Spleen (tissue), 11 donors: ENCODE data around the gene STK40. TPM values are rescaled to one million over a fixed set of nuclear protein-coding genes. Genes with fewer than 3 reads are reported as not detected.
A peak's percentile ranks its signal among the peaks of the same experiment; 100 is the strongest.

ENCODE experiments used
- DNase-seq: peaks from one replicate; pipeline ENCODE4 v3.0.0-alpha.2; 2020
- H3K27ac ChIP-seq, 8 donors: fragments of 200-600 bp; sonication (generic) in 7 of 8; 1 replicate in 4 of 8; 2 replicates in 4 of 8; pipeline versions ENCODE4 v1.5.0 to v1.8.0; 2016 to 2021; ENCODE audit warnings: inconsistent platforms in 4 of 8, mild to moderate bottlenecking in 4 of 8, moderate library complexity in 1 of 8
- H3K27me3 ChIP-seq, 7 donors: fragments of 200-600 bp; sonication (generic) in 6 of 7; replicated peaks in 1 of 7; 1 replicate in 4 of 7; 2 replicates in 3 of 7; pipeline versions ENCODE4 v1.5.0 to v1.8.0; 2016 to 2021; ENCODE audit warnings: inconsistent platforms in 3 of 7, mild to moderate bottlenecking in 1 of 7
- H3K36me3 ChIP-seq, 6 donors: fragments of 200-600 bp; sonication (generic) in 5 of 6; 1 replicate in 4 of 6; 2 replicates in 2 of 6; pipeline versions ENCODE4 v1.5.0 to v1.8.0; 2016 to 2021; ENCODE audit warnings: inconsistent platforms in 2 of 6
- H3K4me1 ChIP-seq, 6 donors: fragments of 200-600 bp; sonication (generic) in 5 of 6; 1 replicate in 3 of 6; 2 replicates in 3 of 6; pipeline versions ENCODE4 v1.5.0 to v1.8.0; 2016 to 2021; ENCODE audit warnings: inconsistent platforms in 3 of 6
- H3K4me3 ChIP-seq, 8 donors: fragments of 200-600 bp; sonication (generic) in 7 of 8; 1 replicate in 4 of 8; 2 replicates in 4 of 8; pipeline versions ENCODE4 v1.5.0 to v1.8.0; 2016 to 2021; ENCODE audit warnings: inconsistent platforms in 4 of 8, mild to moderate bottlenecking in 4 of 8, moderate library complexity in 2 of 8
- H3K9me3 ChIP-seq, 8 donors: fragments of 200-600 bp; sonication (generic) in 7 of 8; 1 replicate in 4 of 8; 2 replicates in 4 of 8; pipeline versions ENCODE4 v1.5.0 to v1.8.0; 2016 to 2021; ENCODE audit warnings: inconsistent platforms in 4 of 8
- POLR2A ChIP-seq, 3 donors: fragments of 450-650 bp; IDR thresholded peaks; one replicate each; pipeline ENCODE4 v1.5.1; 2017; ENCODE audit warnings: antibody characterized with exemption in 3 of 3, mild to moderate bottlenecking in 1 of 3
- POLR2AphosphoS5 ChIP-seq, 3 donors: sonication (generic); formaldehyde crosslinking; IDR thresholded peaks; one replicate each; pipeline ENCODE4 v1.5.1; 2017; ENCODE audit warnings: antibody characterized with exemption in 3 of 3
- WGBS, 5 donors: extraction: QIAGEN DNeasy Blood & Tissue Kit in 3 of 5; methylation state at CpG; one replicate each; pipeline versions ENCODE4 v1.1.5 to v1.1.7; 2013 to 2018; 5-methylcytosine and 5-hydroxymethylcytosine counted together
- intact Hi-C: fragments of 100-400 bp; cut with DNase I; formaldehyde crosslinking; loops from one replicate; pipeline ENCODE4 v1.15.0; 2023; ENCODE audit warnings: low total_unique reads
- polyA plus RNA-seq, 3 donors: library from polyadenylated mRNA; stranded (reverse); fragments of 200-250 nt; gene quantifications; one replicate each; pipeline ENCODE4 v1.2.1, GENCODE V29; 2013
- total RNA-seq, 7 donors: library from RNA; depleted of rRNA in 3 of 7; stranded (reverse); fragments of >200 nt in 3 of 7; fragmentation: NEBNext Ultra II Directional in 4 of 7; extraction: Animal tissue kit (Norgen Biotek cat#: 25700) in 4 of 7; gene quantifications; one replicate each; pipeline versions ENCODE4 v1.1.0 to v1.2.1, GENCODE V29; 2016 to 2021
- TF ChIP-seq, protein P1 (sequence below), 11 experiments: fragments of 200-600 bp in 7 of 11; fragments of 450-650 bp in 4 of 11; sonication (generic) in 4 of 11; IDR thresholded peaks in 8 of 11; conservative IDR thresholded peaks in 3 of 11; 1 replicate in 7 of 11; 2 replicates in 4 of 11; pipeline versions ENCODE4 v1.4.0 to v1.8.0; 2016 to 2021; ENCODE audit warnings: antibody characterized with exemption in 11 of 11, inconsistent platforms in 4 of 11, mild to moderate bottlenecking in 1 of 11
- donor health status: healthy with polysubstance abuse.
- donor health status: DM: no; HTN: no; CAD: no; lungs with moderate emphysema.
- donor health status: DM: no; HTN: no; CAD: no.
- donor health status: Bipolar disorder and iron deficiency.
- donor health status: healthy.
- donor health status: DM: no; HTN: no; CAD: no.
- donor health status: DM: yes; HTN: yes; CAD: no.

The STK40 gene
- total and polyA plus RNA-seq, 10 donors, result 13.7 to 79.2 (median 48.9) TPM

DNA sequence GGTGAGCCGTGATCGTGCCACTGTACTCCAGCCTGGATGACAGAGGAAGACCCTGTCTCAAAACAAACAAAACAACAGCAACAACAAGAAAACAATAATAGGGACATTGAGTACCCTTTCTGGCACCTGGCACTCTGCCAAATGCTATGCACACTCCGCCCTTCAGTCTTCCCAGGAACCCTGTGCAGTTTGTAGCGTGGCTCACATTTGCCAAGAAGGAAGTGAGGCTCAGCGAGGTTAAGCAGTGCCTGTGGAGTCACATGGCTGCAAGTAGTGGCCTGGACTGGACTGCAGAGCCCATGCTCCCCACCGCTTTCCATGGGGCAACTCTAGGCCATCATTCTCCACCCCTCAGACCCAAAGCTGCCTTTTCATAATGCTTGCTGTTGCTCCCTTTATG is 57.0 kb downstream of the STK40 start:
- intact Hi-C loops, result no loop called here
- H3K27me3 ChIP-seq, result peaks cover 0 to 25% (median 0%) of the 10 kb centered on the region in 7 donors
- H3K27ac ChIP-seq, result peak overlapping the region in 5 of 8 donors; percentile 1 to 43 (median 20)
- no peak for DNase-seq
- peaks cover 13 to 53% (median 29%) of the 10 kb centered on the region in 6 donors for H3K4me1 ChIP-seq
- TF ChIP-seq POLR2AphosphoS5 (IDR thresholded peaks at IDR 0.05) (peak in 2 of 3 donors; percentile 57 to 62), POLR2A (IDR thresholded peaks at IDR 0.05) (no peak)
- TF ChIP-seq, protein P1, sequence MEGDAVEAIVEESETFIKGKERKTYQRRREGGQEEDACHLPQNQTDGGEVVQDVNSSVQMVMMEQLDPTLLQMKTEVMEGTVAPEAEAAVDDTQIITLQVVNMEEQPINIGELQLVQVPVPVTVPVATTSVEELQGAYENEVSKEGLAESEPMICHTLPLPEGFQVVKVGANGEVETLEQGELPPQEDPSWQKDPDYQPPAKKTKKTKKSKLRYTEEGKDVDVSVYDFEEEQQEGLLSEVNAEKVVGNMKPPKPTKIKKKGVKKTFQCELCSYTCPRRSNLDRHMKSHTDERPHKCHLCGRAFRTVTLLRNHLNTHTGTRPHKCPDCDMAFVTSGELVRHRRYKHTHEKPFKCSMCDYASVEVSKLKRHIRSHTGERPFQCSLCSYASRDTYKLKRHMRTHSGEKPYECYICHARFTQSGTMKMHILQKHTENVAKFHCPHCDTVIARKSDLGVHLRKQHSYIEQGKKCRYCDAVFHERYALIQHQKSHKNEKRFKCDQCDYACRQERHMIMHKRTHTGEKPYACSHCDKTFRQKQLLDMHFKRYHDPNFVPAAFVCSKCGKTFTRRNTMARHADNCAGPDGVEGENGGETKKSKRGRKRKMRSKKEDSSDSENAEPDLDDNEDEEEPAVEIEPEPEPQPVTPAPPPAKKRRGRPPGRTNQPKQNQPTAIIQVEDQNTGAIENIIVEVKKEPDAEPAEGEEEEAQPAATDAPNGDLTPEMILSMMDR (IDR thresholded peaks at IDR 0.05 in 8 of 11, conservative IDR thresholded peaks at IDR 0.05 in 3 of 11), result no peak
- no peak overlapping the region for H3K4me3 ChIP-seq
- 50 to 71% (median 53%) methylated on average over 4 to 6 of the region's 6 CpGs for WGBS, 5 donors
- H3K9me3 ChIP-seq, result no peaks in the 10 kb centered on the region
- H3K36me3 ChIP-seq, result no peaks in the 10 kb centered on the region

DNA sequence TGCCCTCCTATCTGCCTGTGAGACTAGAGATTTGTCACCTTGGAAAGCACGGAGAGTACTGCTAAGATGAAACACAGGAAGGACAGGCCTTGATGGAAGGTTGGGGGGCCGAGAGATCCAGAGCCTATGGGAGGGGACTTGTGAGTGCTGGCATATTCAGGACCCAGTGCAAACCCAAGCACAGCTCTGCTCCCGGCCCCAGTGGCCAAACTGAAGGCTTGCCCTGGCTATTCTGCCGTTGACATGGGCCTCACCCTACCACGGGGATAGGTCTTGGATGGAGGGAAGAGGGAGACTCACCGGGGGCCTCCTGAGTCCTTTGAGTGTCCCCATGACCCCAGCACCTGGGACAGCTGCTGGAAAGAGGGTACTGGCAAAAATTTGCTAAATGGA is 57.6 kb downstream of the STK40 start:
- no peak for TF ChIP-seq POLR2AphosphoS5 (IDR thresholded peaks at IDR 0.05)
- Histone ChIP-seq H3K27ac (peak overlapping the region in 4 of 8 donors; percentile 1 to 43 (median 30)), H3K27me3 (peaks cover 0 to 31% (median 0%) of the 10 kb centered on the region in 7 donors), H3K9me3 (no peaks in the 10 kb centered on the region), H3K4me3 (no peak overlapping the region), H3K4me1 (peaks cover 13 to 57% (median 31%) of the 10 kb centered on the region in 6 donors), H3K36me3 (no peaks in the 10 kb centered on the region)
- whole genome bisulfite sequencing, 5 donors, result 69 to 93% (median 86%) methylated on average over 2 to 6 of the region's 6 CpGs
- intact Hi-C loops, result no loop called here
- DNase-seq, result no peak

DNA sequence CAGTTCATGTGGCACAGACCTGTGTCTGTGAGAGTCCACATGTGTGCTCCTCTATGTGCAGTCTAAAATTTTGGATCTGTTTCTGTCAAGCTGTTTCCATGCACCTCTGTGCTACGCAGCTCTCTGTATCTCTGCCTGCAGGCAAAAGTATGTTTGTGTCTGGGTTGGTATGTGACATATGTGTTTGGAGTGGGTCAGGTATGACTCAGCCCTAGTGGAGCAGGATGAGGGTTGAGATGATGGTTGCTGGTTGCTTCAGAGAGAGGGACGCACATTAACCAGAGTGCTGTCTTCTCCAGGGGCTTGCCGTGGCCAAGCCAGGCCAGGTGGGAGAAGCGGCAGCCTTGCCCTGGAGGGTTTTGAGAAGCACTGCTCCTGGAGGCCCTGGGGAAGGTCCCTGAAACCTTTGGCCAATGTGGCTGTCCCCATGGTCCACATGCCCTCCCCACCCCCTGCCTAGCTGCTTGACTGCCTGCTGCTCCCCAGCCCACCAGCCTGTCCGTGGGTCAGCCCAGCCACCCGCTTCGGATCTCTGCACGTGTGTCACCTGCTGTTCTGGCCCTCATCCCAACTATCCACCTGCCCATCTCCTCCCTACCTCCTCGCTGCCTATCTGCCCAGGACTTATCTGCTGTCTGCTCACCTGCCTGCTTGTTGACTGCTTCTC is 58.2 kb downstream of the STK40 start:
- Histone ChIP-seq H3K27ac (peak overlapping the region in 3 of 8 donors; percentile 1 to 43 (median 19)), H3K9me3 (no peaks in the 10 kb centered on the region), H3K4me1 (peaks cover 13 to 62% (median 34%) of the 10 kb centered on the region in 6 donors), H3K4me3 (no peak overlapping the region), H3K27me3 (peaks cover 0 to 36% (median 0%) of the 10 kb centered on the region in 7 donors), H3K36me3 (no peaks in the 10 kb centered on the region)
- intact Hi-C loops, result no loop called here
- 84 to 97% (median 91%) methylated on average over 8 to 9 of the region's 9 CpGs for WGBS, 5 donors
- TF ChIP-seq POLR2A (IDR thresholded peaks at IDR 0.05) (no peak), POLR2AphosphoS5 (IDR thresholded peaks at IDR 0.05) (no peak)
- TF ChIP-seq, protein P1 (IDR thresholded peaks at IDR 0.05 in 8 of 11, conservative IDR thresholded peaks at IDR 0.05 in 3 of 11), result no peak
- no peak for DNase-seq

DNA sequence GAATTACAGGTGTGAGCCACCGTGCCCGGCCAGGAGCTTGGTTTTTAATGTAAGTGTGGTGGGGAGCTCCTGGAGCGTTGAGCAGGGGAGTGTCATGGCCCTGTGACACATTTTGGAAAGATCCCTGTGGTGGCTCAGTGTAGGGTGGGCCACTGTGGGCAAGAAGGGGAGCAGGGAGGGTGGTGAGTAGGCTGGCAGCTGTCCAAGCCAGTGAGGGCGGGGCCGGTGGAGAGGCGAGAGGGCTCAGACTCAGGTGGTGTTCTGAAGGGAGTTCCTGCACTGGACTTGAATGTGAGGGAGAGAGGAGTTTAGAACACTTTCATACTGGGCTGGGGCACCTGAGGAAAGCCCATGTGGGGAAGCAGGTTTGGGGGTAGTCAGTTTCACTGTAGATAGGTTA is 59.2 kb downstream of the STK40 start:
- H3K4me3 ChIP-seq, result no peak overlapping the region
- H3K9me3 ChIP-seq, result no peaks in the 10 kb centered on the region
- H3K27me3 ChIP-seq, result peaks cover 0 to 45% (median 0%) of the 10 kb centered on the region in 7 donors
- H3K27ac ChIP-seq, result peak overlapping the region in 5 of 8 donors; percentile 19 to 88 (median 84)
- peaks cover 18 to 73% (median 44%) of the 10 kb centered on the region in 6 donors for H3K4me1 ChIP-seq
- intact Hi-C loops, result no loop called here
- peaks cover 0 to 7% (median 0%) of the 10 kb centered on the region in 6 donors for H3K36me3 ChIP-seq
- no peak for TF ChIP-seq POLR2AphosphoS5 (IDR thresholded peaks at IDR 0.05)
- no peak for TF ChIP-seq POLR2A (IDR thresholded peaks at IDR 0.05)
- TF ChIP-seq, protein P1 (IDR thresholded peaks at IDR 0.05 in 8 of 11, conservative IDR thresholded peaks at IDR 0.05 in 3 of 11), result no peak
- DNase-seq, result no peak
- WGBS, 5 donors, result 54 to 65% (median 57%) methylated on average over 6 of the region's 6 CpGs
